ENCODE data around the gene ZBTB42.

DNA sequence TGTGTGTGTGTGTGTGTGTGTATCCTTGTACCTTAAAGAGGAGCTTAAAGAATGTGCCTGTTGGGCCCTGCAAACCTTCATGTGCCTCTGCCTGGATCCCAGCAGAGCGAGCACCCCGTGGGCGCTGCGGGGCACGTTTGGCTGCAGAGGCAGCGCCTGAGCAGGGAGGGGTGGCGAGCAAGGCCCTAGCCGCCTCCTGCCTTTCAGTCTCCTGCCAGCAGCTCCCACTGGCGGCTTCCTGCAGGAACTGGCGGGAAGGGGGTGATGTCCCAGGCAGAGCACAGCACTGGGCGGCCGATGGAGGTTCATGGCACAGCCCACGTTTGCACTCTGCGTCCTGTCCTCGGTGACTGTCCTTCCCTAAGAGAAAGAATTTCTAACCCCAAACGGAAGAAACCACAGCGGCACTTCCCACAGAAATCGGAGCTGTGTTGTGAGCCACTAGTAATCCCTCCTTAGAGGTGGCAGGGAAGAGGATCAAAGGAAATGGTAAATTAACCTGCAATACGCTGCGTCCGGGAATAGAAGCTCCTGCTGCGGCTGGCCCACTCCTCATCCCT, 19.8 kb downstream of the ZBTB42 start:
- no peak for TF ChIP-seq EZH2 (IDR thresholded peaks at IDR 0.05; ENCODE audit: borderline replicate concordance, low read depth, low read length, poor library complexity, severe bottlenecking)
- TF ChIP-seq, protein P1, sequence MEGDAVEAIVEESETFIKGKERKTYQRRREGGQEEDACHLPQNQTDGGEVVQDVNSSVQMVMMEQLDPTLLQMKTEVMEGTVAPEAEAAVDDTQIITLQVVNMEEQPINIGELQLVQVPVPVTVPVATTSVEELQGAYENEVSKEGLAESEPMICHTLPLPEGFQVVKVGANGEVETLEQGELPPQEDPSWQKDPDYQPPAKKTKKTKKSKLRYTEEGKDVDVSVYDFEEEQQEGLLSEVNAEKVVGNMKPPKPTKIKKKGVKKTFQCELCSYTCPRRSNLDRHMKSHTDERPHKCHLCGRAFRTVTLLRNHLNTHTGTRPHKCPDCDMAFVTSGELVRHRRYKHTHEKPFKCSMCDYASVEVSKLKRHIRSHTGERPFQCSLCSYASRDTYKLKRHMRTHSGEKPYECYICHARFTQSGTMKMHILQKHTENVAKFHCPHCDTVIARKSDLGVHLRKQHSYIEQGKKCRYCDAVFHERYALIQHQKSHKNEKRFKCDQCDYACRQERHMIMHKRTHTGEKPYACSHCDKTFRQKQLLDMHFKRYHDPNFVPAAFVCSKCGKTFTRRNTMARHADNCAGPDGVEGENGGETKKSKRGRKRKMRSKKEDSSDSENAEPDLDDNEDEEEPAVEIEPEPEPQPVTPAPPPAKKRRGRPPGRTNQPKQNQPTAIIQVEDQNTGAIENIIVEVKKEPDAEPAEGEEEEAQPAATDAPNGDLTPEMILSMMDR (conservative IDR thresholded peaks at IDR 0.05; ENCODE audit: low read depth, low read length): peak; percentile 48
